Caco-2 (cell line): Measurements from ENCODE around the gene LCN12. TPM values are rescaled to one million over a fixed set of nuclear protein-coding genes. Genes with fewer than 3 reads are reported as not detected.

Source experiments
- BruUV-seq: library from RNA; stranded (reverse); fragments of 400-500 nt; replicated peaks from 2 replicates; lab custom pipeline; 2021; lab: Mats Ljungman, UMichigan
- CTCF ChIA-PET: fragments of 300-600 bp; sonication (Branson Sonifier 250); formaldehyde crosslinking; loops from one replicate; lab custom pipeline; 2022; ENCODE audit warnings: antibody characterized with exemption; lab: Charles Lee
- POLR2A ChIA-PET: fragments of 300-600 bp; sonication (Branson Sonifier 250); formaldehyde crosslinking; loops from one replicate; lab custom pipeline; 2022; ENCODE audit warnings: antibody characterized with exemption; lab: Charles Lee
- DNase-seq, 2 experiments: peaks; one replicate each; pipeline versions ENCODE4 v3.0.0 to v3.0.0-alpha.2; 2020 to 2022
- H3K27me3 ChIP-seq: replicated peaks from 2 replicates; pipeline ENCODE4 v1.6.0; 2011; ENCODE audit warnings: low read length; ENCODE audit not compliant: control insufficient read depth, insufficient read depth
- H3K36me3 ChIP-seq: 2 replicates; pipeline ENCODE4 v1.5.1; 2011; ENCODE audit warnings: low read length; ENCODE audit not compliant: control insufficient read depth, insufficient read depth
- H3K4me1 ChIP-seq: fragments of 250-450 bp; sonication (Bioruptor Pico); 2 replicates; pipeline ENCODE4 v1.5.1; 2020; ENCODE audit warnings: mild to moderate bottlenecking
- H3K4me3 ChIP-seq: 2 replicates; pipeline ENCODE4 v1.5.1; 2011; ENCODE audit warnings: low read depth, mild to moderate bottlenecking, control low read depth, low read length
- H3K9me3 ChIP-seq: fragments of 250-450 bp; sonication (Bioruptor Pico); 2 replicates; pipeline ENCODE4 v1.5.1; 2020; ENCODE audit warnings: mild to moderate bottlenecking, moderate library complexity
- H3K27ac Mint-ChIP-seq: one replicate; pipeline ENCODE4 v1.8.0; 2022; ENCODE audit warnings: mixed read lengths; ENCODE audit not compliant: unreplicated experiment
- H3K27me3 Mint-ChIP-seq: one replicate; pipeline ENCODE4 v1.8.0; 2022; ENCODE audit warnings: mixed read lengths; ENCODE audit not compliant: insufficient read depth, unreplicated experiment
- H3K36me3 Mint-ChIP-seq: one replicate; pipeline ENCODE4 v1.8.0; 2022; ENCODE audit warnings: mild to moderate bottlenecking, mixed read lengths; ENCODE audit not compliant: insufficient read depth, unreplicated experiment
- H3K4me1 Mint-ChIP-seq: one replicate; pipeline ENCODE4 v1.8.0; 2022; ENCODE audit warnings: low read depth, mixed read lengths; ENCODE audit not compliant: unreplicated experiment
- H3K4me3 Mint-ChIP-seq: one replicate; pipeline ENCODE4 v1.8.0; 2022; ENCODE audit warnings: mild to moderate bottlenecking, moderate library complexity, mixed read lengths; ENCODE audit not compliant: unreplicated experiment
- H3K9me3 Mint-ChIP-seq: one replicate; pipeline ENCODE4 v1.8.0; 2022; ENCODE audit warnings: mixed read lengths; ENCODE audit not compliant: unreplicated experiment
- CTCF ChIP-seq, 2 experiments: fragments of 200-600 bp in 1 of 2; IDR thresholded peaks; 1 replicate in 1 of 2; 2 replicates in 1 of 2; pipeline versions ENCODE4 v1.5.1 to v1.8.0; 2011 to 2022; ENCODE audit warnings: antibody characterized with exemption in 1 of 2, control low read depth in 1 of 2, inconsistent platforms in 1 of 2, low read depth in 1 of 2, low read length in 1 of 2, mild to moderate bottlenecking in 1 of 2, moderate library complexity in 1 of 2; ENCODE audit not compliant: insufficient read depth in 1 of 2, severe bottlenecking in 1 of 2, unreplicated experiment in 1 of 2
- intact Hi-C: fragments of 100-400 bp; cut with micrococcal nuclease; formaldehyde crosslinking; loops from one replicate; pipeline ENCODE4 v1.10.0; 2022; ENCODE audit not compliant: unreplicated experiment
- total RNA-seq: library from RNA; stranded (reverse); gene quantifications from 2 replicates; pipeline ENCODE4 v1.2.3, GENCODE V29; 2022

LCN12 gene
- total RNA-seq, 1 experiment from 2014 or later, result 20.0 TPM

GRCh38 chr9:136945333-136946227, 6.5 kb upstream of the LCN12 start:
- Mint-ChIP-seq H3K27me3 (no peaks in the 10 kb centered on the region), H3K9me3 (no peaks in the 10 kb centered on the region), H3K27ac (peak overlapping the region; percentile 39), H3K36me3 (peaks cover 57% of the 10 kb centered on the region), H3K4me1 (no peaks in the 10 kb centered on the region), H3K4me3 (peak overlapping the region; percentile 71)
- DNase-seq, result no peak
- CTCF ChIA-PET, result interaction anchor here (0.6 kb wide), 1 partner anchor 10 kb away, joined by 3 read pairs; no protein-coding TSS in a partner anchor
- H3K4me3 ChIP-seq, result no peak overlapping the region
- no peak for TF ChIP-seq CTCF (IDR thresholded peaks at IDR 0.05; ENCODE audit: insufficient read depth in 1 of 2, low read depth in 1 of 2, low read length in 1 of 2, severe bottlenecking in 1 of 2, unreplicated experiment in 1 of 2)
- H3K36me3 ChIP-seq, result no peaks in the 10 kb centered on the region
- intact Hi-C loops, result loop anchor here (5.0 to 10.0 kb wide), 2 partner anchors 101 to 158 kb away; partner anchors contain the start of genes AJM1 and PHPT1
- no peaks in the 10 kb centered on the region for H3K27me3 ChIP-seq
- POLR2A ChIA-PET, result no interaction called here
- H3K9me3 ChIP-seq, result no peaks in the 10 kb centered on the region
- BruUV-seq, result no TSS peak
- peaks cover 48% of the 10 kb centered on the region for H3K4me1 ChIP-seq

- Histone ChIP-seq H3K36me3 (no peaks in the 10 kb centered on the region), H3K4me3 (no peak overlapping the region), H3K4me1 (peaks cover 53% of the 10 kb centered on the region), H3K27me3 (no peaks in the 10 kb centered on the region), H3K9me3 (no peaks in the 10 kb centered on the region)
- Mint-ChIP-seq H3K4me1 (no peaks in the 10 kb centered on the region), H3K4me3 (no peak overlapping the region), H3K27me3 (no peaks in the 10 kb centered on the region), H3K36me3 (peaks cover 49% of the 10 kb centered on the region), H3K9me3 (no peaks in the 10 kb centered on the region), H3K27ac (no peak overlapping the region)
- intact Hi-C loops, result loop anchor here (5.0 to 10.0 kb wide), 2 partner anchors 102 to 159 kb away; partner anchors contain the start of genes AJM1 and PHPT1
- TF ChIP-seq CTCF (IDR thresholded peaks at IDR 0.05; ENCODE audit: insufficient read depth in 1 of 2, low read depth in 1 of 2, low read length in 1 of 2, severe bottlenecking in 1 of 2, unreplicated experiment in 1 of 2), result no peak
- BruUV-seq, result no TSS peak
- no peak for DNase-seq
- POLR2A ChIA-PET, result no interaction called here
- CTCF ChIA-PET, result interaction anchor here (0.6 to 1.2 kb wide), 2 partner anchors 51 to 82 kb away, joined by 3 to 4 read pairs; no protein-coding TSS in a partner anchor
Observed at GRCh38 chr9:136946228-136947027, 5.6 kb upstream of the LCN12 start.
